Measurements from ENCODE around the gene COL23A1.

COL23A1 gene

GRCh38 chr5:178465228-178465860 lies 124.8 kb downstream of the COL23A1 start:
- no peaks in the 10 kb centered on the region for H3K27me3 ChIP-seq (ENCODE audit: control insufficient read depth, insufficient read depth, low read length)
- H3K27ac ChIP-seq (ENCODE audit: low read depth, low read length): no peak overlapping the region
- no peak overlapping the region for H3K4me3 ChIP-seq (ENCODE audit: low read depth, low read length)
- no peaks in the 10 kb centered on the region for H3K9me3 ChIP-seq (ENCODE audit: control insufficient read depth, insufficient read depth, low read length)
- no peak overlapping the region for H3K9ac ChIP-seq (ENCODE audit: low read depth, low read length)
- H3K4me1 ChIP-seq (ENCODE audit: control insufficient read depth, insufficient read depth, low read length): peaks cover 19% of the 10 kb centered on the region
- no peaks in the 10 kb centered on the region for H3K36me3 ChIP-seq (ENCODE audit: control insufficient read depth, insufficient read depth, low read length)

GRCh38 chr5:178464431-178465048 lies 125.7 kb downstream of the COL23A1 start:
- Histone ChIP-seq H3K9ac (ENCODE audit: low read depth, low read length) (no peak overlapping the region), H3K27ac (ENCODE audit: low read depth, low read length) (no peak overlapping the region), H3K27me3 (ENCODE audit: control insufficient read depth, insufficient read depth, low read length) (no peaks in the 10 kb centered on the region), H3K4me3 (ENCODE audit: low read depth, low read length) (no peak overlapping the region), H3K4me1 (ENCODE audit: control insufficient read depth, insufficient read depth, low read length) (peaks cover 19% of the 10 kb centered on the region), H3K36me3 (ENCODE audit: control insufficient read depth, insufficient read depth, low read length) (no peaks in the 10 kb centered on the region), H3K9me3 (ENCODE audit: control insufficient read depth, insufficient read depth, low read length) (no peaks in the 10 kb centered on the region)

- no peak overlapping the region for H3K27ac ChIP-seq (ENCODE audit: low read depth, low read length)
- H3K9ac ChIP-seq (ENCODE audit: low read depth, low read length): no peak overlapping the region
- no peaks in the 10 kb centered on the region for H3K9me3 ChIP-seq (ENCODE audit: control insufficient read depth, insufficient read depth, low read length)
- H3K36me3 ChIP-seq (ENCODE audit: control insufficient read depth, insufficient read depth, low read length): no peaks in the 10 kb centered on the region
- H3K27me3 ChIP-seq (ENCODE audit: control insufficient read depth, insufficient read depth, low read length): no peaks in the 10 kb centered on the region
- H3K4me3 ChIP-seq (ENCODE audit: low read depth, low read length): no peak overlapping the region
- peaks cover 19% of the 10 kb centered on the region for H3K4me1 ChIP-seq (ENCODE audit: control insufficient read depth, insufficient read depth, low read length)
These were observed 126.7 kb downstream of the COL23A1 start for GRCh38 chr5:178463321-178464155.

- Histone ChIP-seq H3K27ac (ENCODE audit: low read depth, low read length) (no peak overlapping the region), H3K27me3 (ENCODE audit: control insufficient read depth, insufficient read depth, low read length) (no peaks in the 10 kb centered on the region), H3K9me3 (ENCODE audit: control insufficient read depth, insufficient read depth, low read length) (no peaks in the 10 kb centered on the region), H3K36me3 (ENCODE audit: control insufficient read depth, insufficient read depth, low read length) (no peaks in the 10 kb centered on the region), H3K9ac (ENCODE audit: low read depth, low read length) (peak overlapping the region; percentile 4; the same call in 1 of the 2 replicates), H3K4me1 (ENCODE audit: control insufficient read depth, insufficient read depth, low read length) (peaks cover 19% of the 10 kb centered on the region), H3K4me3 (ENCODE audit: low read depth, low read length) (no peak overlapping the region)
These were observed 127.4 kb downstream of the COL23A1 start for GRCh38 chr5:178462816-178463215.

- no peaks in the 10 kb centered on the region for H3K9me3 ChIP-seq (ENCODE audit: control insufficient read depth, insufficient read depth, low read length)
- H3K4me1 ChIP-seq (ENCODE audit: control insufficient read depth, insufficient read depth, low read length): peaks cover 19% of the 10 kb centered on the region
- no peak overlapping the region for H3K4me3 ChIP-seq (ENCODE audit: low read depth, low read length)
- H3K36me3 ChIP-seq (ENCODE audit: control insufficient read depth, insufficient read depth, low read length): no peaks in the 10 kb centered on the region
- H3K27ac ChIP-seq (ENCODE audit: low read depth, low read length): peak overlapping the region; percentile 14
- no peaks in the 10 kb centered on the region for H3K27me3 ChIP-seq (ENCODE audit: control insufficient read depth, insufficient read depth, low read length)
- no peak overlapping the region for H3K9ac ChIP-seq (ENCODE audit: low read depth, low read length)
These were observed 128.1 kb downstream of the COL23A1 start for GRCh38 chr5:178462076-178462475.

- H3K4me3 ChIP-seq (ENCODE audit: low read depth, low read length): no peak overlapping the region
- H3K9me3 ChIP-seq (ENCODE audit: control insufficient read depth, insufficient read depth, low read length): no peaks in the 10 kb centered on the region
- H3K4me1 ChIP-seq (ENCODE audit: control insufficient read depth, insufficient read depth, low read length): peaks cover 19% of the 10 kb centered on the region
- no peak overlapping the region for H3K27ac ChIP-seq (ENCODE audit: low read depth, low read length)
- no peak overlapping the region for H3K9ac ChIP-seq (ENCODE audit: low read depth, low read length)
- H3K27me3 ChIP-seq (ENCODE audit: control insufficient read depth, insufficient read depth, low read length): no peaks in the 10 kb centered on the region
- no peaks in the 10 kb centered on the region for H3K36me3 ChIP-seq (ENCODE audit: control insufficient read depth, insufficient read depth, low read length)
These were observed 129.0 kb downstream of the COL23A1 start for GRCh38 chr5:178461004-178461730.

- no peaks in the 10 kb centered on the region for H3K27me3 ChIP-seq (ENCODE audit: control insufficient read depth, insufficient read depth, low read length)
- H3K9ac ChIP-seq (ENCODE audit: low read depth, low read length): no peak overlapping the region
- no peak overlapping the region for H3K4me3 ChIP-seq (ENCODE audit: low read depth, low read length)
- H3K4me1 ChIP-seq (ENCODE audit: control insufficient read depth, insufficient read depth, low read length): peaks cover 19% of the 10 kb centered on the region
- H3K27ac ChIP-seq (ENCODE audit: low read depth, low read length): no peak overlapping the region
- no peaks in the 10 kb centered on the region for H3K9me3 ChIP-seq (ENCODE audit: control insufficient read depth, insufficient read depth, low read length)
- H3K36me3 ChIP-seq (ENCODE audit: control insufficient read depth, insufficient read depth, low read length): no peaks in the 10 kb centered on the region
These were observed 129.6 kb downstream of the COL23A1 start for GRCh38 chr5:178460598-178460997.

GRCh38 chr5:178460174-178460573 lies 130.0 kb downstream of the COL23A1 start:
- Histone ChIP-seq H3K27me3 (ENCODE audit: control insufficient read depth, insufficient read depth, low read length) (no peaks in the 10 kb centered on the region), H3K4me1 (ENCODE audit: control insufficient read depth, insufficient read depth, low read length) (peaks cover 19% of the 10 kb centered on the region), H3K9me3 (ENCODE audit: control insufficient read depth, insufficient read depth, low read length) (no peaks in the 10 kb centered on the region), H3K36me3 (ENCODE audit: control insufficient read depth, insufficient read depth, low read length) (no peaks in the 10 kb centered on the region), H3K9ac (ENCODE audit: low read depth, low read length) (no peak overlapping the region), H3K4me3 (ENCODE audit: low read depth, low read length) (no peak overlapping the region), H3K27ac (ENCODE audit: low read depth, low read length) (no peak overlapping the region)

GRCh38 chr5:178458140-178458539 lies 132.1 kb downstream of the COL23A1 start:
- Histone ChIP-seq H3K36me3 (ENCODE audit: control insufficient read depth, insufficient read depth, low read length) (no peaks in the 10 kb centered on the region), H3K27ac (ENCODE audit: low read depth, low read length) (no peak overlapping the region), H3K4me3 (ENCODE audit: low read depth, low read length) (no peak overlapping the region), H3K4me1 (ENCODE audit: control insufficient read depth, insufficient read depth, low read length) (peaks cover 19% of the 10 kb centered on the region), H3K9me3 (ENCODE audit: control insufficient read depth, insufficient read depth, low read length) (no peaks in the 10 kb centered on the region), H3K9ac (ENCODE audit: low read depth, low read length) (no peak overlapping the region), H3K27me3 (ENCODE audit: control insufficient read depth, insufficient read depth, low read length) (no peaks in the 10 kb centered on the region)

- Histone ChIP-seq H3K27ac (ENCODE audit: low read depth, low read length) (no peak overlapping the region), H3K4me3 (ENCODE audit: low read depth, low read length) (no peak overlapping the region), H3K27me3 (ENCODE audit: control insufficient read depth, insufficient read depth, low read length) (no peaks in the 10 kb centered on the region), H3K36me3 (ENCODE audit: control insufficient read depth, insufficient read depth, low read length) (no peaks in the 10 kb centered on the region), H3K4me1 (ENCODE audit: control insufficient read depth, insufficient read depth, low read length) (peaks cover 15% of the 10 kb centered on the region), H3K9me3 (ENCODE audit: control insufficient read depth, insufficient read depth, low read length) (no peaks in the 10 kb centered on the region), H3K9ac (ENCODE audit: low read depth, low read length) (no peak overlapping the region)
These were observed 132.7 kb downstream of the COL23A1 start for GRCh38 chr5:178457471-178457870.

All from HUES48 (cell line).